Bronchial epithelial cell (primary cell): Measurements from ENCODE around the gene SMYD3. TPM values are rescaled to one million over a fixed set of nuclear protein-coding genes. Genes with fewer than 3 reads are reported as not detected.

Experiments used
- DNase-seq: peaks from one replicate; pipeline ENCODE4 v3.0.0-alpha.2; 2010; ENCODE audit warnings: low read depth
- FAIRE-seq: peaks from 2 replicates; lab custom pipeline; 2011; peaks lifted over from hg19 to GRCh38; lab: Jason Lieb, UNC
- H3K27me3 ChIP-seq: 2 replicates; pipeline ENCODE4 v1.5.1; 2011; ENCODE audit warnings: low read length; ENCODE audit not compliant: control insufficient read depth, insufficient read depth
- H3K36me3 ChIP-seq: 2 replicates; pipeline ENCODE4 v1.5.1; 2011; ENCODE audit warnings: low read length; ENCODE audit not compliant: control insufficient read depth, insufficient read depth
- H3K4me3 ChIP-seq: 2 replicates; pipeline ENCODE4 v1.5.1; 2011; ENCODE audit warnings: mild to moderate bottlenecking, low read depth, low read length, control low read depth
- total RNA-seq: library from RNA; depleted of rRNA; stranded (reverse); fragments of >200 nt; gene quantifications from 2 replicates; pipeline ENCODE4 v1.2.1, GENCODE V29; 2014
- TF ChIP-seq, protein P1 (sequence below): IDR thresholded peaks from 2 replicates; pipeline ENCODE4 v1.5.1; 2011; ENCODE audit warnings: mild to moderate bottlenecking, moderate library complexity, low read length, control low read depth, inconsistent platforms; ENCODE audit not compliant: insufficient read depth, severe bottlenecking

Gene SMYD3
- total RNA-seq, 1 donor from 2014 or later, result 17.4 TPM

DNA sequence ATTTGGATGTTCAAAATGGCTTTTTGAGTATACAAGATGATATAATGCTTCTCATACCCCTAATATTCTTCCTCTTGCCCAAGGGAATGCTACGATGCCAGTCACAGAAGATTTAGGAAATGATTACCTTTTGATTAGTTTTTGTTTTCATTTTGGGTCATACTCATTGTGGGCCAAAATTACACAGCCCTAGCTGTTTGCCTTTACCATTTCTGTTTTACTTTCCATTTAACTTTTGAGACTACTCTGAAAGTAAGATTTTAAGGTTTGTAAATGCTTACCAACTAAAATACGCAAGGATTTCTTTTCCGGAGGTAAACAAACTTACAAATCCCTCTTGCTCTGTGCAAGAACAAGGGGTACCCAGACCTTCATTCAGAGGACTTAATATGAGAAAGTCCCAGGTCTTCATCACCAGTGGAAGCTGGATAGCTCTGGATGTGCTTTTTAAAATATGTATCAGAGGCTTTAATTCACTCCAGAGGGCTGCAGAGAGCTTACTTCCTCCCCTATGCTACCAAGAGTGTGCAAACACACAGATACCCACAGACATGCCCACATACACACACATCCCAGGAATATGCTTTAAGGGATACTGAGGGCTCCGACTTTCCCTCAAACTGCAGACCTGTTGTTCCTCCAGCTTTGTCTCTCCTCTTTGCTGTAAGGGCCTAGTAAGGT is 631.4 kb downstream of the SMYD3 start:
- Histone ChIP-seq H3K27me3 (no peaks in the 10 kb centered on the region), H3K36me3 (no peaks in the 10 kb centered on the region), H3K4me3 (no peak overlapping the region)
- DNase-seq (no peak), FAIRE-seq (no peak)
- TF ChIP-seq, protein P1, sequence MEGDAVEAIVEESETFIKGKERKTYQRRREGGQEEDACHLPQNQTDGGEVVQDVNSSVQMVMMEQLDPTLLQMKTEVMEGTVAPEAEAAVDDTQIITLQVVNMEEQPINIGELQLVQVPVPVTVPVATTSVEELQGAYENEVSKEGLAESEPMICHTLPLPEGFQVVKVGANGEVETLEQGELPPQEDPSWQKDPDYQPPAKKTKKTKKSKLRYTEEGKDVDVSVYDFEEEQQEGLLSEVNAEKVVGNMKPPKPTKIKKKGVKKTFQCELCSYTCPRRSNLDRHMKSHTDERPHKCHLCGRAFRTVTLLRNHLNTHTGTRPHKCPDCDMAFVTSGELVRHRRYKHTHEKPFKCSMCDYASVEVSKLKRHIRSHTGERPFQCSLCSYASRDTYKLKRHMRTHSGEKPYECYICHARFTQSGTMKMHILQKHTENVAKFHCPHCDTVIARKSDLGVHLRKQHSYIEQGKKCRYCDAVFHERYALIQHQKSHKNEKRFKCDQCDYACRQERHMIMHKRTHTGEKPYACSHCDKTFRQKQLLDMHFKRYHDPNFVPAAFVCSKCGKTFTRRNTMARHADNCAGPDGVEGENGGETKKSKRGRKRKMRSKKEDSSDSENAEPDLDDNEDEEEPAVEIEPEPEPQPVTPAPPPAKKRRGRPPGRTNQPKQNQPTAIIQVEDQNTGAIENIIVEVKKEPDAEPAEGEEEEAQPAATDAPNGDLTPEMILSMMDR, result no peak

DNA sequence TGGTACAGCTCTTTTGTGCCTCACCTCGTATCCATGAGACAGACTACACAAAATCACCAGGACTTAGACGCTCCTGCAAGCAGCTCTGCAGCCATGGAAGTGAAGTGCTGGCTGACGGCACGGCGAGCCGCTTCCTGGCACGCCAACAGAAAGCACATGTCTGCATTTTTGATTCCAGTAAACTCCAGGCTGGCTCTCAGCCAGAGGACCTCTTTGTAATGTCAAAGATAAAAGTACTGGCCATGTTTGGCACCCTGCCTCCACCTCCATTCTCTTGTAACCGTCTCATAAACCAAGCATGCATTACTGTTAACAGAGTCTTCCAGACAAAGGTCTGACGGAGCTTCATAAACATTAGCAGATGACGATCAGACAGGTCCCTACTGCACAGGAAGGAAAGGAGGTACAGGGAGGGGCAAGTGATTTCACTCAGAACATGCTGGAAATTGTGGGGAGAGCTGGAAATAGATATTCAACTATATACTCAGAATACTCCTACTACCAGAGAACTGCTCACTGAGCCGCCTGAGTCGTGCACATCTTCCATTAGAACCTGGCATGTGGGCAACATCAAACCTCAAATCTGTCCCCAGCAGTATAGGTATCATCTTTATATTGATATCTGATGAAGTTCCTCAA is 632.0 kb downstream of the SMYD3 start:
- FAIRE-seq, result peak; percentile 32
- peak; percentile 91 for DNase-seq
- TF ChIP-seq, protein P1, result no peak
- H3K36me3 ChIP-seq, result no peaks in the 10 kb centered on the region
- H3K27me3 ChIP-seq, result no peaks in the 10 kb centered on the region
- no peak overlapping the region for H3K4me3 ChIP-seq

DNA sequence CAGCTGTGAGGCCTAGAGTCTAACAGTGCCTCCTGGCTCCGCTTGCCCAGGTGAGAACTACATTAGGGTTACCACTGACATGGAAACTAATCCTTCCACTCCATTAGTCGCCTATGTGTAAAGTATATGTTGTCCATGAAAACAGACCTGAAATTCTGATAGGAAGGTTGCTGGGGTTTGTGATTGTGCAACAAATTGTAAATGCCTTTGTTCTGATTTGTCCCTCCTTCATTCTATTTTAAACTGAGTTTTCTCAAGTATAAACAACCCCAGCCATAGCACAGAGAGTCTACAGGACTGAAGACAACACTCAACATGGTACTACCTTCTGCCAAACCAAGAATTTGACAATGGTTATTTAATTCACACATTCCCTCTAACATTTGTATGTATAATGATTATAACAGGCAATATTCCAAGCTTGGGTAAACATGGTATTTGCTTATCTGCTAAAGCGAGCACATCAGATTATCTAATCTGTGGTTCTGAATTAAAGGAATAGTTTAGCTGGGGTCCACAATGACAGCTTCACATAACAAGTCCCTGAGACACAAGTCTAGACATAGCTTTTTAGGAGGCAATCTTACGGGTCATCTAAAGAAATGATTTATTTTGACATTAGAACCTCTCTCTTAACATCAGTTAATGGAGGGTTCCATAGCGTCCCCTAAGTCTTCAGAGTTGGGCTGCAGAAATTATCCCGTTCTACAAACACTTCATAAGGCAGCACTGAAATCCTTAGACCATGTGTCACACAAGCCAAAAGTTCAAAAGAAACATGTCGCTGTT is 633.0 kb downstream of the SMYD3 start:
- Histone ChIP-seq H3K27me3 (no peaks in the 10 kb centered on the region), H3K4me3 (no peak overlapping the region), H3K36me3 (no peaks in the 10 kb centered on the region)
- DNase-seq (no peak), FAIRE-seq (no peak)
- TF ChIP-seq, protein P1, result no peak

DNA sequence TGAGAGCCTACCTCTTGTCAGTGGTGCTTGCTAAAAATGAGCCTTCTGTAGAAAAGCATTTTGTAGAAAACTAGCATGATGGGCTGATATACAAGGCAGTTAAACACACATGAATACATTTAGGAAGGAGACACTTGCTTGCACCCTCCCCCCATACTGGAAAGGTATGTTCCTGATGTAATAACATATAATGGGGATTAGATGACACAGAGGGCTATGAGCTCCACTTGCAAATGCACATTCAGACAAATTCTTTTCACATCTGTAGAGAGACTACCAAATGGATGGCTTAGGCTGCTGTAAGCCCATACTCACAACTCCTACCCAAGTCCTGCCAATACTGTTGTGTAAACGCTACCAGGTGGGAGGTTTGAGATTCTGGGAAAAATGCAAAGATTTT is 634.0 kb downstream of the SMYD3 start:
- Histone ChIP-seq H3K27me3 (no peaks in the 10 kb centered on the region), H3K36me3 (no peaks in the 10 kb centered on the region), H3K4me3 (no peak overlapping the region)
- FAIRE-seq (no peak), DNase-seq (no peak)
- TF ChIP-seq, protein P1, result no peak

DNA sequence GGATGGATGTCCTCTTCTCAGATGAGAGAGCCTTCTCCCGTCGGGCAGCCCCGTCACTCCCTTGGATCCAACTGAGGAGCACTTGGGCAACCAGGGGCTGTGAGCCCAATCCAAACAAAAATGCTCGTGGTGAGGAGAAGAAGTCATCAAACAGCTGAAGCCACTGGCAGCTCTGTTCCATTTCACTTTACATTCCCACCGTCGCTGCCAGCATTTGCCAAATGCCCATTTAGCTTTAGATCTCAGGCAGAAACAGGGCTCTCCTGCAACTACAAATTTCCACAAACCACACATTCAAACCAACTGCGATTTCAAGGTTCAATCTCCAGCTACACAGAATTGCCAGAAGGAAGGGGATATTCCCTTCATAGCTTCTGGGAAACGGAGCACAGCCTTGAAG is 634.6 kb downstream of the SMYD3 start:
- Histone ChIP-seq H3K4me3 (no peak overlapping the region), H3K36me3 (no peaks in the 10 kb centered on the region), H3K27me3 (no peaks in the 10 kb centered on the region)
- no peak for DNase-seq
- TF ChIP-seq, protein P1, result no peak
- no peak for FAIRE-seq
